Measurements from ENCODE around the gene FAM156B.

DNA sequence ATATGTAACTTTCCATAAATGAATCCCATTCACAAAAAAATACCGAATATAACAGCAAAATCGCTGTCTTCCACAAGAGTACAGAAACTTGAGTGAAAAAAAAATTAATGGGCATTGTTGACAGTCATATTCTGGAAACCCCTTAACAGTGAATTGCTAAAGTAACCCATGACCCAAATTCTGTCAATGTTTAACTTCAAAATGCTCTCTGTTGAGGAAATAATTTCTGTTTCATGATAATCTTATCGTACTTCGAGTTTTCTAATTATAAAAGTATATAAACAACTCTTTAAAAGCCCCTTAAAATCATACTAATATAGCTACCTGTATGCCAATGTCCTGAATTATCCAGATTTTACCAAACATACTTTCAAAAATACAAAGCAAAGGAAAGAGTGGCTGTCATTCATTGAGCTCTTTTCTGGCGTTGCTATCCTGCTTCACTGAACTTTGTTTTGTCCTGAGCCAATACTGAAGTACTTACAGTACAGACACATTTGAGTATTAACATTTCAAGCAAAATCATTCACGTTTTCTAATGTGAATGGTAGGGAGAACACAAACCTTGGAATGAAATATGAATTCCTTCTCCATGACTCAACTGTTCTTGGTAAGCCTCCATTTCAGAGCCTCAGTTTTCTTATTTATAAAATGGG is 31.7 kb upstream of the FAM156B start:
- TF ChIP-seq, protein P1, sequence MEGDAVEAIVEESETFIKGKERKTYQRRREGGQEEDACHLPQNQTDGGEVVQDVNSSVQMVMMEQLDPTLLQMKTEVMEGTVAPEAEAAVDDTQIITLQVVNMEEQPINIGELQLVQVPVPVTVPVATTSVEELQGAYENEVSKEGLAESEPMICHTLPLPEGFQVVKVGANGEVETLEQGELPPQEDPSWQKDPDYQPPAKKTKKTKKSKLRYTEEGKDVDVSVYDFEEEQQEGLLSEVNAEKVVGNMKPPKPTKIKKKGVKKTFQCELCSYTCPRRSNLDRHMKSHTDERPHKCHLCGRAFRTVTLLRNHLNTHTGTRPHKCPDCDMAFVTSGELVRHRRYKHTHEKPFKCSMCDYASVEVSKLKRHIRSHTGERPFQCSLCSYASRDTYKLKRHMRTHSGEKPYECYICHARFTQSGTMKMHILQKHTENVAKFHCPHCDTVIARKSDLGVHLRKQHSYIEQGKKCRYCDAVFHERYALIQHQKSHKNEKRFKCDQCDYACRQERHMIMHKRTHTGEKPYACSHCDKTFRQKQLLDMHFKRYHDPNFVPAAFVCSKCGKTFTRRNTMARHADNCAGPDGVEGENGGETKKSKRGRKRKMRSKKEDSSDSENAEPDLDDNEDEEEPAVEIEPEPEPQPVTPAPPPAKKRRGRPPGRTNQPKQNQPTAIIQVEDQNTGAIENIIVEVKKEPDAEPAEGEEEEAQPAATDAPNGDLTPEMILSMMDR (IDR thresholded peaks at IDR 0.05; ENCODE audit: low read depth, low read length): no peak
- TF ChIP-seq EZH2phosphoT487 (IDR thresholded peaks at IDR 0.05; ENCODE audit: low read depth): no peak

Measured in OCI-LY3 (cell line).